Measurements from ENCODE around the gene CHTF18. TPM values are rescaled to one million over a fixed set of nuclear protein-coding genes. Genes with fewer than 3 reads are reported as not detected.

Gene CHTF18
- total and polyA plus RNA-seq, 2 experiments from 2014 or later = 61.3 to 129 TPM

GRCh38 chr16:766820-767640 is 21.4 kb upstream of the CHTF18 start:
- H3K4me2 ChIP-seq = no peak overlapping the region
- Mint-ChIP-seq H3K27me3 (ENCODE audit: insufficient read depth, low read depth, poor library complexity) (peaks cover 14% of the 10 kb centered on the region), H3K4me3 (no peak overlapping the region), H3K36me3 (ENCODE audit: low read depth) (no peaks in the 10 kb centered on the region), H3K27ac (no peak overlapping the region), H3K9me3 (no peaks in the 10 kb centered on the region), H3K4me1 (no peaks in the 10 kb centered on the region; the same call in 2 of the 3 replicates)
- H3K27me3 ChIP-seq (ENCODE audit: insufficient read depth) = no peaks in the 10 kb centered on the region
- H3F3A ChIP-seq (replicated peaks; ENCODE audit: low read depth) = 0 out of 2 replicates have a peak, but pooled peaks cover 3% of the 10 kb centered on the region
- H3K4me3 ChIP-seq = no peak overlapping the region
- H3K9me2 ChIP-seq (ENCODE audit: insufficient read depth) = no peaks in the 10 kb centered on the region
- H3K27ac ChIP-seq (ENCODE audit: low read depth) = no peak overlapping the region
- no peak for ATAC-seq
- no peaks in the 10 kb centered on the region for H3K36me3 ChIP-seq (ENCODE audit: insufficient read depth)
- no peak for TF ChIP-seq STAT1 (IDR thresholded peaks at IDR 0.05; ENCODE audit: unreplicated experiment)
- TF ChIP-seq ZNF462 (CRISPR knock-in tag; IDR thresholded peaks at IDR 0.05) = no peak
- TF ChIP-seq ZNF331 (CRISPR knock-in tag; IDR thresholded peaks at IDR 0.05; ENCODE audit: low read depth) = no peak
- TF ChIP-seq ETS1 (IDR thresholded peaks at IDR 0.05) = no peak
- no peak for TF ChIP-seq POLR2AphosphoS5 (IDR thresholded peaks at IDR 0.05; ENCODE audit: low read depth)
- TF ChIP-seq ZNF114 (CRISPR knock-in tag; IDR thresholded peaks at IDR 0.05) = no peak
- no peak for TF ChIP-seq EZH2phosphoT487 (IDR thresholded peaks at IDR 0.05; ENCODE audit: unreplicated experiment)
- TF ChIP-seq CREB1 (CRISPR knock-in tag; IDR thresholded peaks at IDR 0.05; ENCODE audit: low read depth) = no peak
- no peak for TF ChIP-seq REST (IDR thresholded peaks at IDR 0.05; ENCODE audit: unreplicated experiment)
- no peak for TF ChIP-seq JUNB (IDR thresholded peaks at IDR 0.05; ENCODE audit: unreplicated experiment)
- no peak for TF ChIP-seq NANOG (IDR thresholded peaks at IDR 0.05; ENCODE audit: borderline replicate concordance)
- TF ChIP-seq CTCF (conservative IDR thresholded peaks at IDR 0.05; ENCODE audit: low read depth in 2 of 2) = no peak
- TF ChIP-seq EZH2 (IDR thresholded peaks at IDR 0.05; ENCODE audit: low read depth, unreplicated experiment) = no peak
- no peaks in the 10 kb centered on the region for H3K79me2 ChIP-seq (replicated peaks; ENCODE audit: insufficient read depth)
- DNase-seq (ENCODE audit: low spot score) = no peak
- H4K20me1 ChIP-seq (replicated peaks; ENCODE audit: insufficient read depth) = no peaks in the 10 kb centered on the region
- no peaks in the 10 kb centered on the region for H3K4me1 ChIP-seq (ENCODE audit: insufficient read depth)
- H2AFZ ChIP-seq = no peak overlapping the region
